Endothelial cell of umbilical vein (primary cell): ENCODE data around the gene NPDC1. TPM values are rescaled to one million over a fixed set of nuclear protein-coding genes. Genes with fewer than 3 reads are reported as not detected.

Source experiments
- BruUV-seq: library from RNA; stranded (reverse); fragments of 400-500 nt; replicated peaks from 2 replicates; lab custom pipeline; 2021; lab: Mats Ljungman, UMichigan
- CTCF ChIA-PET: fragments of 300-600, 350-600 bp; sonication (Branson Sonifier 250); formaldehyde crosslinking; loops from one replicate; lab custom pipeline; 2021; ENCODE audit warnings: antibody characterized with exemption, inconsistent platforms; lab: Charles Lee
- POLR2A ChIA-PET: fragments of 300-600, 350-600 bp; sonication (Branson Sonifier 250); formaldehyde crosslinking; loops from one replicate; lab custom pipeline; 2021; ENCODE audit warnings: antibody characterized with exemption, inconsistent platforms; lab: Charles Lee
- DNase-seq: peaks from one replicate; pipeline ENCODE4 v3.0.0-alpha.2; 2011; ENCODE audit warnings: low read depth, low spot score
- FAIRE-seq: peaks from 2 replicates; lab custom pipeline; 2011; peaks lifted over from hg19 to GRCh38; lab: Jason Lieb, UNC
- H2AFZ ChIP-seq: 2 replicates; pipeline ENCODE4 v1.6.0; 2012; ENCODE audit warnings: low read depth, low read length, control low read depth, inconsistent platforms
- H3K27ac ChIP-seq: 2 replicates; pipeline ENCODE4 v1.5.1; 2011; ENCODE audit warnings: low read depth, mild to moderate bottlenecking, control low read depth, low read length, moderate library complexity; ENCODE audit not compliant: insufficient read depth
- H3K27me3 ChIP-seq, 2 experiments: 2 replicates each; pipeline versions ENCODE4 v1.6.0 to v1.6.1; 2011; ENCODE audit warnings: low read length in 2 of 2, mixed read lengths in 1 of 2; ENCODE audit not compliant: control insufficient read depth in 2 of 2, insufficient read depth in 2 of 2
- H3K36me3 ChIP-seq, 2 experiments: 2 replicates in 1 of 2; 3 replicates in 1 of 2; pipeline ENCODE4 v1.5.1; 2011; ENCODE audit warnings: low read length in 2 of 2, mild to moderate bottlenecking in 1 of 2, moderate library complexity in 1 of 2; ENCODE audit not compliant: control insufficient read depth in 2 of 2, insufficient read depth in 2 of 2; ENCODE audit errors: extremely low read depth in 1 of 2
- H3K4me1 ChIP-seq: 3 replicates; pipeline ENCODE4 v1.5.1; 2011; ENCODE audit warnings: mild to moderate bottlenecking, low read length; ENCODE audit not compliant: control insufficient read depth, insufficient read depth; ENCODE audit errors: extremely low read depth
- H3K4me2 ChIP-seq: 2 replicates; pipeline ENCODE4 v1.6.1; 2011; ENCODE audit warnings: low read length, control low read depth, mixed read lengths; ENCODE audit not compliant: insufficient read depth
- H3K4me3 ChIP-seq, 3 experiments: fragments of 200-600 bp in 1 of 3; sonication (generic), shearing (Covaris generic) in 1 of 3; replicated peaks in 1 of 3; 2 replicates each; pipeline ENCODE4 v1.5.1; 2011 to 2016; ENCODE audit warnings: control low read depth in 3 of 3, low read length in 3 of 3, mild to moderate bottlenecking in 2 of 3, inconsistent platforms in 1 of 3, low read depth in 1 of 3, moderate library complexity in 1 of 3; ENCODE audit not compliant: insufficient read depth in 1 of 3
- H3K79me2 ChIP-seq: 2 replicates; pipeline ENCODE4 v1.6.0; 2012; ENCODE audit warnings: low read length, inconsistent platforms; ENCODE audit not compliant: control insufficient read depth, insufficient read depth
- H3K9ac ChIP-seq: replicated peaks from 2 replicates; pipeline ENCODE3; 2011; ENCODE audit warnings: low read length, control low read depth; ENCODE audit not compliant: insufficient read depth; ENCODE audit errors: extremely low read depth
- H3K9me1 ChIP-seq: replicated peaks from 3 replicates; pipeline ENCODE4 v1.6.0; 2011; ENCODE audit warnings: mild to moderate bottlenecking, low read length; ENCODE audit not compliant: control insufficient read depth, insufficient read depth; ENCODE audit errors: extremely low read depth
- H3K9me3 ChIP-seq: replicated peaks from 2 replicates; pipeline ENCODE4 v1.5.1; 2012; ENCODE audit warnings: low read length, inconsistent platforms; ENCODE audit not compliant: control insufficient read depth, insufficient read depth
- H4K20me1 ChIP-seq: replicated peaks from 2 replicates; pipeline ENCODE3; 2011; ENCODE audit warnings: mild to moderate bottlenecking, low read length; ENCODE audit not compliant: control insufficient read depth, insufficient read depth; ENCODE audit errors: extremely low read depth
- CTCF ChIP-seq, 2 donors: IDR thresholded peaks; 1 replicate in 1 of 2; 2 replicates in 1 of 2; pipeline ENCODE4 v1.5.1; 2011; ENCODE audit warnings: low read length in 2 of 2, mild to moderate bottlenecking in 2 of 2, moderate library complexity in 2 of 2, control low read depth in 1 of 2, inconsistent platforms in 1 of 2, low read depth in 1 of 2; ENCODE audit not compliant: insufficient read depth in 1 of 2; ENCODE audit errors: extremely low read depth in 1 of 2
- EZH2 ChIP-seq: IDR thresholded peaks from 2 replicates; pipeline ENCODE4 v1.6.1; 2012; ENCODE audit warnings: borderline replicate concordance, low read depth, mild to moderate bottlenecking, moderate library complexity, low read length, inconsistent platforms; ENCODE audit not compliant: severe bottlenecking
- POLR2A ChIP-seq: IDR thresholded peaks from 2 replicates; pipeline ENCODE4 v1.6.1; 2012; ENCODE audit warnings: low read depth, mild to moderate bottlenecking, control low read depth, low read length
- POLR2AphosphoS5 ChIP-seq: IDR thresholded peaks from 2 replicates; pipeline ENCODE4 v1.6.1; 2012; ENCODE audit warnings: low read depth, mild to moderate bottlenecking, control low read depth, low read length, moderate library complexity; ENCODE audit not compliant: insufficient read depth
- dilution Hi-C: fragments of 300-500 bp; cut with MboI; formaldehyde crosslinking; loops from one replicate; pipeline ENCODE4 v1.15.0; 2019; ENCODE audit warnings: low sequenced_read_pairs; ENCODE audit not compliant: extremely low pct_ligation_motif_present
- intact Hi-C: fragments of 100-400 bp; cut with micrococcal nuclease; formaldehyde crosslinking; loops from one replicate; pipeline ENCODE4 v1.10.0; 2022
- polyA plus RNA-seq, 4 experiments: library from polyadenylated mRNA; depleted of rRNA in 3 of 4; stranded (reverse) in 3 of 4; unstranded in 1 of 4; fragments of >200 nt; gene quantifications; 2 replicates each; pipeline versions ENCODE4 v1.2.1 to v1.2.3, GENCODE V29; 2011 to 2012; ENCODE audit warnings: missing spikeins in 1 of 4
- total RNA-seq: library from RNA; stranded (reverse); gene quantifications from 2 replicates; pipeline ENCODE4 v1.2.3, GENCODE V29; 2021

NPDC1 gene
- total and polyA plus RNA-seq, 2 donors (not counting 3 experiments of a cell fraction or from before 2014, with no cell fraction given) = 115 to 181 TPM

- intact Hi-C loops (loop anchor here (2.0 kb wide), 2 partner anchors 27 to 59 kb away; partner anchors contain the start of genes ABCA2 and DPP7), dilution Hi-C loops (no loop called here)
- H3K79me2 ChIP-seq = no peaks in the 10 kb centered on the region
- no peaks in the 10 kb centered on the region for H3K9me1 ChIP-seq
- H3K4me1 ChIP-seq = peaks cover 28% of the 10 kb centered on the region
- no peaks in the 10 kb centered on the region for H3K9me3 ChIP-seq
- BruUV-seq = TSS peak; percentile 7
- peak overlapping the region; percentile 59 for H3K9ac ChIP-seq
- H3K27ac ChIP-seq = peak overlapping the region; percentile 6
- H3K36me3 ChIP-seq = peaks cover 0 to 13% of the 10 kb centered on the region in 2 experiments
- peak overlapping the region; percentile 52 for H2AFZ ChIP-seq
- H3K27me3 ChIP-seq = no peaks in the 10 kb centered on the region
- no peaks in the 10 kb centered on the region for H4K20me1 ChIP-seq
- DNase-seq (no peak), FAIRE-seq (no peak)
- H3K4me3 ChIP-seq = peak overlapping the region; percentile 42 to 62 (median 47)
- TF ChIP-seq POLR2A = no peak
- TF ChIP-seq EZH2 = no peak
- TF ChIP-seq CTCF (IDR thresholded peaks at IDR 0.05; ENCODE audit: extremely low read depth in 1 of 2, insufficient read depth in 1 of 2, low read depth in 1 of 2, low read length in 2 of 2) = no peak
- TF ChIP-seq POLR2AphosphoS5 = no peak
- POLR2A ChIA-PET = interaction anchor here (0.6 to 1.7 kb wide), 3 partner anchors 149 to 155 kb away, joined by 3 to 10 read pairs (median 3); partner anchors contain the start of gene TUBB4B
- CTCF ChIA-PET = interaction anchor here (1.4 to 1.7 kb wide), 5 partner anchors 16 to 140 kb away, joined by 3 to 12 read pairs (median 8); partner anchors contain the start of genes RNF224 and SAPCD2
- H3K4me2 ChIP-seq = peak overlapping the region; percentile 90
These were observed 41.5 kb upstream of the NPDC1 start for GRCh38 chr9:137087409-137087925.
